Naive thymus-derived CD4-positive, alpha-beta T cell (primary cell): ENCODE data around the gene POP7. TPM values are rescaled to one million over a fixed set of nuclear protein-coding genes. Genes with fewer than 3 reads are reported as not detected.

Experiments
- polyA plus RNA-seq, 2 donors: library from polyadenylated mRNA; unstranded; fragments of 300-500 nt; fragmentation: Illumina TruSeq; gene quantifications; one replicate each; pipeline ENCODE4 v1.2.3, GENCODE V29; 2021
- total RNA-seq, 6 experiments: library from RNA in 5 of 6; stranded (reverse) in 5 of 6; gene quantifications; 1 replicate in 5 of 6; 2 replicates in 1 of 6; pipeline ENCODE4 v1.2.3 and lab custom pipeline; 2021 to 2026

The POP7 gene
- total and polyA plus RNA-seq, 7 experiments from 2014 or later: 8.9 to 56.4 (median 17.7) TPM

Other genes with a start within 250 kb of the POP7 start
- 1 to 10 TPM; 1.6 to 7.8 (median 2.2) TPM for gene SPACDR, start 241.9 kb upstream of the POP7 start, total RNA-seq
- under 1 TPM in 1 of 2 donors, not detected in 1; 0.85 TPM for gene SPACDR, start 241.9 kb upstream of the POP7 start, polyA plus RNA-seq
- gene TSC22D4, start 226.9 kb upstream of the POP7 start, total RNA-seq: 100 to 1,000 TPM in 4 of 5 experiments, 10 to 100 TPM in 1; 75.6 to 124 (median 115) TPM
- 10 to 100 TPM; 23.7 to 30.1 TPM for gene TSC22D4, start 226.9 kb upstream of the POP7 start, polyA plus RNA-seq
- under 1 TPM; 0.11 to 0.64 (median 0.44) TPM for gene NYAP1, start 222.2 kb upstream of the POP7 start, total RNA-seq
- gene NYAP1, start 222.2 kb upstream of the POP7 start, polyA plus RNA-seq: not detected
- gene AGFG2, start 166.9 kb upstream of the POP7 start, total RNA-seq: 10 to 100 TPM; 15.8 to 42.4 (median 23.3) TPM
- gene AGFG2, start 166.9 kb upstream of the POP7 start, polyA plus RNA-seq: 1 to 10 TPM; 5.7 to 9.8 TPM
- gene SAP25, start 132.2 kb upstream of the POP7 start, total RNA-seq: 100 to 1,000 TPM in 2 of 5 experiments, 10 to 100 TPM in 3; 29.1 to 174 (median 71.3) TPM
- gene SAP25, start 132.2 kb upstream of the POP7 start, polyA plus RNA-seq: under 1 TPM in 1 of 2 donors, not detected in 1; 0.48 TPM
- 100 to 1,000 TPM; 199 to 504 (median 407) TPM for gene LRCH4, start 120.0 kb upstream of the POP7 start, total RNA-seq
- gene LRCH4, start 120.0 kb upstream of the POP7 start, polyA plus RNA-seq: 100 to 1,000 TPM; 143 to 199 TPM
- gene FBXO24, start 119.8 kb upstream of the POP7 start, total RNA-seq: 1 to 10 TPM in 4 of 5 experiments, under 1 TPM in 1; 0.75 to 3.1 (median 1.7) TPM
- 1 to 10 TPM; 2.0 TPM for gene FBXO24, start 119.8 kb upstream of the POP7 start, polyA plus RNA-seq
- gene PCOLCE, start 103.8 kb upstream of the POP7 start, total RNA-seq: 10 to 100 TPM in 1 of 5 experiments, 1 to 10 TPM in 4; 9.1 to 11.7 (median 9.5) TPM
- gene PCOLCE, start 103.8 kb upstream of the POP7 start, polyA plus RNA-seq: under 1 TPM in 1 of 2 donors, not detected in 1; 0.64 TPM
- 10 to 100 TPM in 4 of 5 experiments, 1 to 10 TPM in 1; 8.8 to 54.9 (median 13.1) TPM for gene MOSPD3, start 93.6 kb upstream of the POP7 start, total RNA-seq
- gene MOSPD3, start 93.6 kb upstream of the POP7 start, polyA plus RNA-seq: 10 to 100 TPM; 20.4 to 20.6 TPM
- 10 to 100 TPM in 1 of 5 experiments, 1 to 10 TPM in 4; 1.8 to 14.4 (median 4.0) TPM for gene TFR2, start 64.6 kb upstream of the POP7 start, total RNA-seq
- 1 to 10 TPM in 1 of 2 donors, under 1 TPM in 1; 0.55 to 1.3 TPM for gene TFR2, start 64.6 kb upstream of the POP7 start, polyA plus RNA-seq
- not detected for gene ACTL6B, start 49.7 kb upstream of the POP7 start, total RNA-seq
- not detected for gene ACTL6B, start 49.7 kb upstream of the POP7 start, polyA plus RNA-seq
- 100 to 1,000 TPM in 4 of 5 experiments, 10 to 100 TPM in 1; 98.2 to 215 (median 132) TPM for gene GNB2, start 32.4 kb upstream of the POP7 start, total RNA-seq
- gene GNB2, start 32.4 kb upstream of the POP7 start, polyA plus RNA-seq: 10 to 100 TPM; 35.8 to 53.2 TPM
- gene GIGYF1, start 11.9 kb upstream of the POP7 start, total RNA-seq: 100 to 1,000 TPM in 2 of 5 experiments, 10 to 100 TPM in 3; 48.3 to 125 (median 91.4) TPM
- gene GIGYF1, start 11.9 kb upstream of the POP7 start, polyA plus RNA-seq: 1 to 10 TPM; 1.4 to 2.9 TPM
- not detected for gene EPO, start 14.3 kb downstream of the POP7 start, total RNA-seq
- not detected for gene EPO, start 14.3 kb downstream of the POP7 start, polyA plus RNA-seq
- gene ZAN, start 27.5 kb downstream of the POP7 start, total RNA-seq: not detected
- gene ZAN, start 27.5 kb downstream of the POP7 start, polyA plus RNA-seq: not detected
- 10 to 100 TPM in 1 of 5 experiments, 1 to 10 TPM in 4; 1.9 to 13.2 (median 7.9) TPM for gene EPHB4, start 121.4 kb downstream of the POP7 start, total RNA-seq
- gene EPHB4, start 121.4 kb downstream of the POP7 start, polyA plus RNA-seq: under 1 TPM in 1 of 2 donors, not detected in 1; 0.23 TPM
- gene SLC12A9, start 146.6 kb downstream of the POP7 start, total RNA-seq: 10 to 100 TPM; 50.4 to 78.6 (median 62.7) TPM
- 1 to 10 TPM; 5.0 to 7.8 TPM for gene SLC12A9, start 146.6 kb downstream of the POP7 start, polyA plus RNA-seq
- 10 to 100 TPM in 4 of 5 experiments, 1 to 10 TPM in 1; 8.0 to 28.1 (median 10.4) TPM for gene TRIP6, start 161.3 kb downstream of the POP7 start, total RNA-seq
- gene TRIP6, start 161.3 kb downstream of the POP7 start, polyA plus RNA-seq: 1 to 10 TPM; 3.4 to 3.9 TPM
- 100 to 1,000 TPM; 212 to 271 (median 261) TPM for gene SRRT, start 169.0 kb downstream of the POP7 start, total RNA-seq
- gene SRRT, start 169.0 kb downstream of the POP7 start, polyA plus RNA-seq: 10 to 100 TPM; 43.6 to 64.4 TPM
- gene UFSP1, start 183.6 kb downstream of the POP7 start, total RNA-seq: 10 to 100 TPM in 1 of 5 experiments, 1 to 10 TPM in 4; 2.1 to 11.1 (median 3.5) TPM
- gene UFSP1, start 183.6 kb downstream of the POP7 start, polyA plus RNA-seq: 1 to 10 TPM in 1 of 2 donors, under 1 TPM in 1; 0.99 to 1.9 TPM
- gene ACHE, start 189.8 kb downstream of the POP7 start, total RNA-seq: under 1 TPM in 3 of 5 experiments, not detected in 2; 0.11 to 0.32 (median 0.22) TPM
- not detected for gene ACHE, start 189.8 kb downstream of the POP7 start, polyA plus RNA-seq
- gene MUC3A, start 243.4 kb downstream of the POP7 start, total RNA-seq: not detected
- not detected for gene MUC3A, start 243.4 kb downstream of the POP7 start, polyA plus RNA-seq